Measurements from ENCODE around the gene SMIM14. TPM values are rescaled to one million over a fixed set of nuclear protein-coding genes. Genes with fewer than 3 reads are reported as not detected.
"Not testable (repeated sequence)": the region's sequence is repeated elsewhere in the genome, so short reads cannot be mapped to it uniquely, and the experiment has no call there.

The SMIM14 gene
- total RNA-seq, 1 donor from 2014 or later, result 42.6 TPM

DNA sequence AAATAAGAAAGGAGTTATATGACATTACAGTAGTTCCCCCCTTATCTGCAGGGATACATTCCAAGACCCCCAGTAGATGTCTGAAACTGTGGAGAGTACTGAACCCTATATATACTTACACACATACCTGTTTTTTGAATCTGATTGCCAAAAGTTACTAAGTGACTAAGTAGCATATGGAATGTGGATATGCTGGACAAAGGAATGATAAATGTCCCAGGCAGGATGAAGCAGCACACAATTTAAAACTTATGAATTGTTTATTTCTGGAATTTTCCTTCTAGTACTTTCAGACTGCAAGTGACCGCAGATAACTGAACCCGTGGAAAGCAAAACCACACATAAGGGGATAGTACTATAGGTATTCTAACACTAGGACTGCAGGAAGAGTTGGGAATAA is 134.1 kb downstream of the SMIM14 start:
- H3K4me3 Mint-ChIP-seq (ENCODE audit: unreplicated experiment), result no peak overlapping the region
- H3K36me3 Mint-ChIP-seq (ENCODE audit: low read depth), result peaks cover 37% of the 10 kb centered on the region
- H3K9me3 Mint-ChIP-seq (ENCODE audit: low read depth), result no peaks in the 10 kb centered on the region
- no peaks in the 10 kb centered on the region for H3K27me3 Mint-ChIP-seq (ENCODE audit: low read depth)
- TF ChIP-seq, protein P1, sequence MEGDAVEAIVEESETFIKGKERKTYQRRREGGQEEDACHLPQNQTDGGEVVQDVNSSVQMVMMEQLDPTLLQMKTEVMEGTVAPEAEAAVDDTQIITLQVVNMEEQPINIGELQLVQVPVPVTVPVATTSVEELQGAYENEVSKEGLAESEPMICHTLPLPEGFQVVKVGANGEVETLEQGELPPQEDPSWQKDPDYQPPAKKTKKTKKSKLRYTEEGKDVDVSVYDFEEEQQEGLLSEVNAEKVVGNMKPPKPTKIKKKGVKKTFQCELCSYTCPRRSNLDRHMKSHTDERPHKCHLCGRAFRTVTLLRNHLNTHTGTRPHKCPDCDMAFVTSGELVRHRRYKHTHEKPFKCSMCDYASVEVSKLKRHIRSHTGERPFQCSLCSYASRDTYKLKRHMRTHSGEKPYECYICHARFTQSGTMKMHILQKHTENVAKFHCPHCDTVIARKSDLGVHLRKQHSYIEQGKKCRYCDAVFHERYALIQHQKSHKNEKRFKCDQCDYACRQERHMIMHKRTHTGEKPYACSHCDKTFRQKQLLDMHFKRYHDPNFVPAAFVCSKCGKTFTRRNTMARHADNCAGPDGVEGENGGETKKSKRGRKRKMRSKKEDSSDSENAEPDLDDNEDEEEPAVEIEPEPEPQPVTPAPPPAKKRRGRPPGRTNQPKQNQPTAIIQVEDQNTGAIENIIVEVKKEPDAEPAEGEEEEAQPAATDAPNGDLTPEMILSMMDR (IDR thresholded peaks at IDR 0.05), result no peak
- DNase-seq (ENCODE audit: low spot score), result no peak
- H3K4me1 Mint-ChIP-seq (ENCODE audit: low read depth), result peaks cover 43% of the 10 kb centered on the region
- peak overlapping the region; percentile 93 for H3K27ac Mint-ChIP-seq (ENCODE audit: unreplicated experiment)

DNA sequence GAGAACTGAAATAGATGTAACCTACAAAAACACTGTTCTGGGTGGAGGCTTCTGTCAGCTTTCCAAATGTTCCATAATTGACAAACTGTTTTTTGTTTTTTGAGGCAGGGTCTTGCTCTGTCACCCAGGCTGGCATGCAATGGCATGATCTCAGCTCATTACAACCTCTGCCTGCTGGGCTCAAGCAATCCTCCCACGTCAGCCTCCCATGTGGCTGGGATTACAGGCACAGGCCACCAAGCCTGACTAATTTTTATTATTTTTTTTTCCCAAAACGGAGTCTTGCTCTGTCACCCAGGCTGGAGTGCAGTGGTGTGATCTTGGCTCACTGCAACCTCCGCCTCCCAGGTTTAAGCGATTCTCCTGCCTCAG is 136.0 kb downstream of the SMIM14 start:
- H3K9me3 Mint-ChIP-seq (ENCODE audit: low read depth); H3K4me3 Mint-ChIP-seq (ENCODE audit: unreplicated experiment); H3K27me3 Mint-ChIP-seq (ENCODE audit: low read depth); DNase-seq (ENCODE audit: low spot score): not testable (repeated sequence)
- Mint-ChIP-seq H3K27ac (ENCODE audit: unreplicated experiment) (peak overlapping the region; percentile 93), H3K4me1 (ENCODE audit: low read depth) (peaks cover 54% of the 10 kb centered on the region), H3K36me3 (ENCODE audit: low read depth) (peaks cover 35% of the 10 kb centered on the region)

DNA sequence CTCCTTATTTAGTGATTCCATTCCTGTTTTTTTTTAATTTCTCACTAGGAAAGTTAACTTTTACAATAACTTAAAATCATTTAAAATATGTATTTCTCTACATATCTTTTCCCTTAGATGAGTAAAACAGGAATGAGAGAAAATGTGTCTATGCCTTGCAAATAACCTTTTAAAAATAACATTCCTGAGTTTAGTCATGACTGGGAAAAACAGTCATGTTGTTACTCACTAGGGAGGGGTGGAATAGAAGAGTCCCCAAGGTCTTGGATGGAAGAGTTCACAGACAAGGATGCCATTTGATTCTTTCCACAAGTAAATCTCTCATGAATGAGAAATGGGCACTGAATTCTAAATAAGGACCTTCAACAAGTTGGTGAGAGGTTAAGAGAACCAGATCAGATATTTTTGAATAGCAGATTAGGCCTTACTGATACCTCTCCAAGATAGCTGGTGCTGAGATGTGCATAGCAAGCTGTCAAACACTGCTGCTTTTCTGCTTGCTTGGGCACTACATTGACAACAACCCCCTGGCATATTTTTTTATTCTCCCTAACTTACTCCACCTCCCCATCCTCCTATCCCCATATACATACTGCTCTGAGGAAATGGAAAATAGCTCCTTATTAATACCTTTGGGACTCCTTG is 136.5 kb downstream of the SMIM14 start:
- peaks cover 54% of the 10 kb centered on the region for H3K4me1 Mint-ChIP-seq (ENCODE audit: low read depth)
- H3K4me3 Mint-ChIP-seq (ENCODE audit: unreplicated experiment), result no peak overlapping the region
- peaks cover 35% of the 10 kb centered on the region for H3K36me3 Mint-ChIP-seq (ENCODE audit: low read depth)
- no peaks in the 10 kb centered on the region for H3K27me3 Mint-ChIP-seq (ENCODE audit: low read depth)
- no peaks in the 10 kb centered on the region for H3K9me3 Mint-ChIP-seq (ENCODE audit: low read depth)
- TF ChIP-seq, protein P1 (IDR thresholded peaks at IDR 0.05), result no peak
- DNase-seq (ENCODE audit: low spot score), result no peak
- H3K27ac Mint-ChIP-seq (ENCODE audit: unreplicated experiment), result peak overlapping the region; percentile 93

DNA sequence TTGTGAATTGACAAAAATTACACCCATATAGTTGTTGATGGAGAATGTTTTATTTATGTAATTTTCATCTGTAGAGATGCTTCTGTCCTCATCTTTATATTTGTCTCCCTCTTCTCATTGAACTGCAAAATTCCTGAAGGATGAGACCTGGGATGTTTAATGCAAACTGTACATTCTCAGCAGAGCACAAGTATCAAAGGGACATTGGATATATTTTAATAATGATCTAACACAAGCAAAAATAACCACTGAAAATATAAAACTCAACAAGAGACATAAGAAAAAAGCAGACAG is 140.0 kb downstream of the SMIM14 start:
- Mint-ChIP-seq H3K36me3 (ENCODE audit: low read depth) (peaks cover 19% of the 10 kb centered on the region), H3K27me3 (ENCODE audit: low read depth) (no peaks in the 10 kb centered on the region), H3K4me1 (ENCODE audit: low read depth) (peaks cover 45% of the 10 kb centered on the region), H3K9me3 (ENCODE audit: low read depth) (no peaks in the 10 kb centered on the region), H3K4me3 (ENCODE audit: unreplicated experiment) (no peak overlapping the region), H3K27ac (ENCODE audit: unreplicated experiment) (peak overlapping the region; percentile 49)
- TF ChIP-seq, protein P1 (IDR thresholded peaks at IDR 0.05), result no peak
- DNase-seq (ENCODE audit: low spot score), result no peak

DNA sequence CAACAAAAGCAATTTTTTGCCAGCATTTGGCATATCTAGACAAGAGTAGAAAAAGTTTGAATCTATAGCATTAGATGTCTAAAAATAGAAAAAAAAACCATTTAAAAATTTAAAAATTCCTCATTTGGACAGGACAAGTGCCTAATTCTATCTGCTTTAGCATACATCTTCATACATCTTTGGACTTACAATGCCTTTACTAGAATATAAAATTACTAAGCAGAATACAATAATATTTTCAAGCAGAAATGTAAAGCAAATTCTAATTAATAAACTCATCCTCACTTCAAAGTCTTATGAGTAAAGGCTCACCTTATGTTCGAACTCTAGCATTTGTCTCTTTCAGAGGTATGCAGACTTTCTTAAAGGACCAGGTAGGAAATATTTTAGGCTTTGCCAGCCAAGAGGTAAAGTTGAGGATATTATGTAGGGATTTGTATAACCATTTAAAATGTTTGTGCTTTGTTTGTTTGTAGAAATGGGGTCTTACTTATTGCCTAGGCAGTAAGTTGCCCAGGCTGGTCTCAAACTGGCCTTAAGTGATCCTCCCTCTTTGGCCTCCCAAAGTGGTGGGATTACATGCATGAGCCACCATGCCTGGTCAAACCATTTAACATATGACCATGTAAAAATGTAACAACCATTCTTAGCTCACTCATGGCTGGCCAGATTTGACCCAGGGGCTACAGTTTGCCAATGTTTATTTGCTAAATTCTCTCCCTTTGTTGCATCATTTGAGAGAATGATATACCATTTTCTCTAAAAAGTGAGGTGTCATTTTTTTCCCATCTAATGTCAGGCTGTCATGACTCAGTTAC is 140.5 kb downstream of the SMIM14 start:
- peak overlapping the region; percentile 36 for H3K27ac Mint-ChIP-seq (ENCODE audit: unreplicated experiment)
- no peaks in the 10 kb centered on the region for H3K27me3 Mint-ChIP-seq (ENCODE audit: low read depth)
- peaks cover 14% of the 10 kb centered on the region for H3K36me3 Mint-ChIP-seq (ENCODE audit: low read depth)
- H3K9me3 Mint-ChIP-seq (ENCODE audit: low read depth), result no peaks in the 10 kb centered on the region
- H3K4me3 Mint-ChIP-seq (ENCODE audit: unreplicated experiment), result no peak overlapping the region
- H3K4me1 Mint-ChIP-seq (ENCODE audit: low read depth), result peaks cover 40% of the 10 kb centered on the region
- no peak for DNase-seq (ENCODE audit: low spot score)
- TF ChIP-seq, protein P1 (IDR thresholded peaks at IDR 0.05), result no peak

Other genes with a start within 250 kb of the SMIM14 start
- not detected in 3 replicates for gene KLB, start 231.9 kb downstream of the SMIM14 start, total RNA-seq
- gene RPL9, start 179.9 kb downstream of the SMIM14 start, total RNA-seq, result 809 to 831 TPM (median 822 TPM) in 3 replicates
- gene LIAS, start 179.8 kb downstream of the SMIM14 start, total RNA-seq, result 6.5 to 8.4 TPM (median 6.8 TPM) in 3 replicates
- 151 to 207 TPM (median 156 TPM) in 3 replicates for gene UGDH, start 111.4 kb downstream of the SMIM14 start, total RNA-seq
- gene UBE2K, start 59.3 kb upstream of the SMIM14 start, total RNA-seq, result 73.7 to 87.5 TPM (median 84.4 TPM) in 3 replicates